GM12878 (cell line): ENCODE results near the gene HPS3. TPM values are rescaled to one million over a fixed set of nuclear protein-coding genes. Genes with fewer than 3 reads are reported as not detected.

Source experiments
- BCL11A ChIP-seq: IDR thresholded peaks from 2 replicates; pipeline ENCODE4 v1.6.1; 2011; ENCODE audit warnings: low read depth, low read length
- BCL3 ChIP-seq: IDR thresholded peaks from 2 replicates; pipeline ENCODE4 v1.6.1; 2011; ENCODE audit warnings: borderline replicate concordance, low read depth, mild to moderate bottlenecking, moderate library complexity, low read length; ENCODE audit not compliant: insufficient read depth, poor library complexity, severe bottlenecking
- BHLHE40 ChIP-seq, 2 experiments: fragments of 450-650 bp in 1 of 2; IDR thresholded peaks; 2 replicates each; pipeline ENCODE4 v1.6.1; 2011 to 2017; ENCODE audit warnings: low read depth in 2 of 2, borderline replicate concordance in 1 of 2, improper control_type of control experiment in 1 of 2, low read length in 1 of 2, mild to moderate bottlenecking in 1 of 2
- CBX3 ChIP-seq: fragments of 200-600 bp; sonication (generic); IDR thresholded peaks from 2 replicates; pipeline ENCODE4 v1.6.1; 2016; ENCODE audit warnings: low read depth, borderline replicate concordance
- CHD4 ChIP-seq: fragments of 200-600 bp; sonication (generic); IDR thresholded peaks from 2 replicates; pipeline ENCODE4 v1.6.1; 2016; ENCODE audit warnings: mild to moderate bottlenecking
- EP300 ChIP-seq, 2 experiments: fragments of 150-350 bp in 1 of 2; IDR thresholded peaks; 2 replicates each; pipeline ENCODE4 v1.6.1; 2011 to 2012; ENCODE audit warnings: low read depth in 2 of 2, low read length in 2 of 2, borderline replicate concordance in 1 of 2, improper control_type of control experiment in 1 of 2, inconsistent platforms in 1 of 2; ENCODE audit not compliant: control insufficient read depth in 1 of 2
- ESRRA ChIP-seq: IDR thresholded peaks from 2 replicates; pipeline ENCODE4 v1.6.1; 2012; ENCODE audit warnings: mild to moderate bottlenecking, low read length, improper control_type of control experiment
- GABPA ChIP-seq: IDR thresholded peaks from 2 replicates; pipeline ENCODE4 v1.6.1; 2014; ENCODE audit warnings: antibody characterized with exemption, low read depth, mild to moderate bottlenecking, inconsistent platforms
- LARP7 ChIP-seq: fragments of 450-650 bp; IDR thresholded peaks from 2 replicates; pipeline ENCODE4 v1.6.1; 2017; ENCODE audit warnings: mild to moderate bottlenecking
- MTA3 ChIP-seq: IDR thresholded peaks from 2 replicates; pipeline ENCODE4 v1.6.1; 2012; ENCODE audit warnings: low read length, inconsistent platforms, borderline replicate concordance
- MYC ChIP-seq: IDR thresholded peaks from 2 replicates; pipeline ENCODE4 v1.6.1; 2011; ENCODE audit warnings: mild to moderate bottlenecking, low read length, moderate library complexity, inconsistent platforms; ENCODE audit not compliant: insufficient read depth, insufficient replicate concordance, insufficient read length, severe bottlenecking
- NFIC ChIP-seq: IDR thresholded peaks from 2 replicates; pipeline ENCODE4 v1.6.1; 2012; ENCODE audit warnings: low read depth, mild to moderate bottlenecking, inconsistent platforms, low read length, moderate library complexity
- NFXL1 ChIP-seq: fragments of 450-650 bp; IDR thresholded peaks from 2 replicates; pipeline ENCODE4 v1.6.1; 2017; ENCODE audit warnings: antibody characterized with exemption, mild to moderate bottlenecking, borderline replicate concordance
- NKRF ChIP-seq: fragments of 450-650 bp; conservative IDR thresholded peaks from 2 replicates; pipeline ENCODE4 v1.6.1; 2017; ENCODE audit warnings: mild to moderate bottlenecking, moderate library complexity
- PBX3 ChIP-seq: IDR thresholded peaks from 2 replicates; pipeline ENCODE4 v1.6.1; 2011; ENCODE audit warnings: mild to moderate bottlenecking, low read depth, low read length, moderate library complexity; ENCODE audit not compliant: insufficient replicate concordance
- RB1 ChIP-seq: fragments of 450-650 bp; formaldehyde crosslinking; IDR thresholded peaks from 2 replicates; pipeline ENCODE4 v1.6.1; 2017; ENCODE audit warnings: mild to moderate bottlenecking, borderline replicate concordance
- RBBP5 ChIP-seq: fragments of 200-600 bp; sonication (generic); conservative IDR thresholded peaks from 2 replicates; pipeline ENCODE4 v1.6.1; 2016
- RUNX3 ChIP-seq: IDR thresholded peaks from 2 replicates; pipeline ENCODE4 v1.6.1; 2012; ENCODE audit warnings: low read length, inconsistent platforms
- SMAD1 ChIP-seq: fragments of 450-650 bp; IDR thresholded peaks from 2 replicates; pipeline ENCODE4 v1.6.1; 2018; ENCODE audit warnings: mild to moderate bottlenecking, low read depth; ENCODE audit not compliant: partially characterized antibody
- STAT3 ChIP-seq: IDR thresholded peaks from 2 replicates; pipeline ENCODE4 v1.6.1; 2011; ENCODE audit warnings: low read depth, low read length, improper control_type of control experiment
- YY1 ChIP-seq: IDR thresholded peaks from 2 replicates; pipeline ENCODE4 v1.6.1; 2011; ENCODE audit warnings: low read depth, mild to moderate bottlenecking, low read length
- ZBTB4 ChIP-seq: fragments of 450-650 bp; formaldehyde crosslinking; IDR thresholded peaks from 2 replicates; pipeline ENCODE4 v1.4.0; 2022; ENCODE audit warnings: mild to moderate bottlenecking, moderate library complexity
- polyA plus RNA-seq, 11 experiments: library from polyadenylated mRNA; depleted of rRNA in 4 of 11; unstranded in 6 of 11; stranded (reverse) in 5 of 11; fragments of >200 nt; fragmentation: Nextera tagmentation in 4 of 11; fragmentation: Illumina TruSeq in 1 of 11; extraction: Ambion mirVana in 4 of 11; extraction: Trizol in 1 of 11; gene quantifications; 1 replicate in 1 of 11; 2 replicates in 10 of 11; pipeline versions ENCODE4 v1.2.1 to v1.2.3, GENCODE V29; 2011 to 2016; ENCODE audit warnings: inconsistent platforms in 2 of 11, missing spikeins in 2 of 11, low read depth in 1 of 11
- total RNA-seq, 4 experiments: library from RNA; depleted of rRNA in 3 of 4; stranded (reverse); fragments of >200 nt in 3 of 4; fragmentation: Illumina TruSeq in 1 of 4; extraction: Trizol in 1 of 4; gene quantifications; 2 replicates each; pipeline versions ENCODE4 v1.2.1 to v1.2.3, GENCODE V29; 2013 to 2021

The HPS3 gene
- total and polyA plus RNA-seq, 10 of the 15 experiments (the other 5 are each of a cell fraction or from before 2014, with no cell fraction given), result 2.7 to 26.5 (median 14.8) TPM

GRCh38 chr3:149090907-149091306 lies 38.5 kb upstream of the HPS3 start (continued):
- TF ChIP-seq BCL3, result no peak
- TF ChIP-seq ESRRA, result no peak
- no peak for TF ChIP-seq EP300 (IDR thresholded peaks at IDR 0.05; ENCODE audit: borderline replicate concordance in 1 of 2, control insufficient read depth in 1 of 2, low read depth in 2 of 2, low read length in 2 of 2)
- TF ChIP-seq LARP7, result no peak
- no peak for TF ChIP-seq NKRF
- TF ChIP-seq RBBP5, result no peak
- TF ChIP-seq SMAD1, result no peak
- TF ChIP-seq RB1, result no peak
- TF ChIP-seq BHLHE40 (IDR thresholded peaks at IDR 0.05; ENCODE audit: borderline replicate concordance in 1 of 2, low read depth in 2 of 2, low read length in 1 of 2), result no peak
- no peak for TF ChIP-seq NFXL1
- no peak for TF ChIP-seq GABPA
- peak; percentile 40; the same call in 1 of the 2 replicates for TF ChIP-seq NFIC
- TF ChIP-seq CBX3, result no peak
- no peak for TF ChIP-seq BCL11A
- no peak for TF ChIP-seq PBX3
- TF ChIP-seq ZBTB4 (CRISPR knock-in tag), result no peak
- TF ChIP-seq CHD4, result no peak
- TF ChIP-seq STAT3, result no peak
- peak; percentile 29; the same call in 1 of the 2 replicates for TF ChIP-seq YY1
- TF ChIP-seq MYC, result no peak
- peak; percentile 38; the same call in 1 of the 2 replicates for TF ChIP-seq RUNX3
- no peak for TF ChIP-seq MTA3
